IMR-90 (cell line): ENCODE measurements around the gene CLEC20A. TPM values are rescaled to one million over a fixed set of nuclear protein-coding genes. Genes with fewer than 3 reads are reported as not detected.

Source experiments
- ATAC-seq: fragments of 200-7000 bp; cut with Tn5 transposase; 2 replicates; pipeline ENCODE4 v1.9.1; 2020; ENCODE audit warnings: low read depth, mild to moderate bottlenecking, moderate library complexity
- BruUV-seq: library from RNA; stranded (reverse); fragments of 400-500 nt; replicated peaks from 2 replicates; lab custom pipeline; 2021; lab: Mats Ljungman, UMichigan
- CTCF ChIA-PET: fragments of 300-600 bp; formaldehyde crosslinking; extraction: SDS; loops from one replicate; lab custom pipeline; 2021; ENCODE audit warnings: antibody characterized with exemption; lab: Yijun Ruan, JAX
- POLR2A ChIA-PET: fragments of 300-600 bp; sonication (Branson Sonifier 250); formaldehyde crosslinking; loops from one replicate; lab custom pipeline; 2022; ENCODE audit warnings: antibody characterized with exemption; ENCODE audit not compliant: unreplicated experiment; lab: Charles Lee
- DNase-seq: peaks from one replicate; pipeline ENCODE4 v3.0.0; 2013
- H2AFZ ChIP-seq: replicated peaks from 2 replicates; pipeline ENCODE3; 2013; ENCODE audit warnings: low read length, mild to moderate bottlenecking; ENCODE audit not compliant: poor library complexity
- H2AK5ac ChIP-seq: 2 replicates; pipeline ENCODE4 v1.6.1; 2013; ENCODE audit warnings: low read depth, low read length, inconsistent platforms
- H2AK9ac ChIP-seq: replicated peaks from 2 replicates; pipeline ENCODE3; 2013; ENCODE audit warnings: mild to moderate bottlenecking, low read depth, low read length, moderate library complexity; ENCODE audit not compliant: poor library complexity
- H2BK120ac ChIP-seq: 2 replicates; pipeline ENCODE4 v1.6.1; 2013; ENCODE audit warnings: low read depth, low read length, inconsistent platforms
- H2BK15ac ChIP-seq: 3 replicates; pipeline ENCODE4 v1.6.1; 2013; ENCODE audit warnings: low read depth, low read length, inconsistent platforms
- H2BK20ac ChIP-seq: 2 replicates; pipeline ENCODE4 v1.6.1; 2013; ENCODE audit warnings: low read depth, mild to moderate bottlenecking, inconsistent platforms, low read length, moderate library complexity
- H2BK5ac ChIP-seq: 2 replicates; pipeline ENCODE4 v1.6.1; 2013; ENCODE audit warnings: mild to moderate bottlenecking, low read depth, low read length, inconsistent platforms; ENCODE audit not compliant: poor library complexity, severe bottlenecking
- H3K14ac ChIP-seq: replicated peaks from 2 replicates; pipeline ENCODE4 v1.6.1; 2013; ENCODE audit warnings: low read depth, low read length, inconsistent platforms
- H3K18ac ChIP-seq: 2 replicates; pipeline ENCODE4 v1.6.1; 2013; ENCODE audit warnings: low read depth, low read length, control low read depth
- H3K23ac ChIP-seq: 2 replicates; pipeline ENCODE4 v1.6.1; 2013; ENCODE audit warnings: low read depth, low read length, inconsistent platforms
- H3K27ac ChIP-seq: 2 replicates; pipeline ENCODE4 v1.5.1; 2013; ENCODE audit warnings: mild to moderate bottlenecking, control low read depth, low read length; ENCODE audit not compliant: insufficient read depth
- H3K27me3 ChIP-seq: 2 replicates; pipeline ENCODE4 v1.6.1; 2013; ENCODE audit warnings: low read length; ENCODE audit not compliant: control insufficient read depth, insufficient read depth
- H3K36me3 ChIP-seq: 2 replicates; pipeline ENCODE4 v1.6.1; 2013; ENCODE audit warnings: low read length, mixed read lengths; ENCODE audit not compliant: control insufficient read depth, insufficient read depth
- H3K4ac ChIP-seq: 2 replicates; pipeline ENCODE4 v1.6.1; 2013; ENCODE audit warnings: low read depth, low read length, inconsistent platforms
- H3K4me1 ChIP-seq: 2 replicates; pipeline ENCODE4 v1.6.1; 2013; ENCODE audit warnings: low read length, mixed read lengths; ENCODE audit not compliant: control insufficient read depth, insufficient read depth
- H3K4me2 ChIP-seq: 2 replicates; pipeline ENCODE4 v1.6.1; 2013; ENCODE audit warnings: low read depth, mild to moderate bottlenecking, control low read depth, low read length, moderate library complexity
- H3K4me3 ChIP-seq: 2 replicates; pipeline ENCODE4 v1.5.1; 2013; ENCODE audit warnings: low read depth, mild to moderate bottlenecking, control low read depth, low read length, moderate library complexity; ENCODE audit not compliant: insufficient read depth
- H3K56ac ChIP-seq: 2 replicates; pipeline ENCODE4 v1.6.1; 2013; ENCODE audit warnings: low read length, inconsistent platforms; ENCODE audit not compliant: insufficient read depth; ENCODE audit errors: extremely low read depth
- H3K79me1 ChIP-seq, 2 experiments: 2 replicates each; pipeline ENCODE4 v1.6.1; 2013; ENCODE audit warnings: low read length in 2 of 2, inconsistent platforms in 1 of 2, low read depth in 1 of 2
- H3K9ac ChIP-seq: 2 replicates; pipeline ENCODE4 v1.6.1; 2013; ENCODE audit warnings: low read depth, low read length, control low read depth
- H3K9me1 ChIP-seq: 2 replicates; pipeline ENCODE4 v1.6.1; 2013; ENCODE audit warnings: low read length, inconsistent platforms; ENCODE audit not compliant: insufficient read depth
- H3K9me3 ChIP-seq: 2 replicates; pipeline ENCODE4 v1.6.1; 2013; ENCODE audit warnings: low read length; ENCODE audit not compliant: control insufficient read depth, insufficient read depth
- H4K20me1 ChIP-seq: 2 replicates; pipeline ENCODE4 v1.6.1; 2013; ENCODE audit warnings: low read length, inconsistent platforms; ENCODE audit not compliant: insufficient read depth
- H4K5ac ChIP-seq: 2 replicates; pipeline ENCODE4 v1.6.1; 2013; ENCODE audit warnings: mild to moderate bottlenecking, low read depth, low read length, control low read depth
- H4K8ac ChIP-seq, 2 experiments: 2 replicates each; pipeline ENCODE4 v1.6.1; 2013; ENCODE audit warnings: low read depth in 2 of 2, low read length in 2 of 2, control low read depth in 1 of 2, inconsistent platforms in 1 of 2
- H4K91ac ChIP-seq: 2 replicates; pipeline ENCODE4 v1.6.1; 2013; ENCODE audit warnings: low read depth, low read length, inconsistent platforms; ENCODE audit not compliant: insufficient read depth
- MAFK ChIP-seq: IDR thresholded peaks from 2 replicates; pipeline ENCODE4 v1.6.1; 2012; ENCODE audit warnings: low read depth, low read length, improper control_type of control experiment
- MAZ ChIP-seq: IDR thresholded peaks from 2 replicates; pipeline ENCODE4 v1.6.1; 2012; ENCODE audit warnings: low read depth, mild to moderate bottlenecking, low read length, improper control_type of control experiment, moderate library complexity, borderline replicate concordance
- MXI1 ChIP-seq: IDR thresholded peaks from 2 replicates; pipeline ENCODE4 v1.6.1; 2012; ENCODE audit warnings: low read depth, mild to moderate bottlenecking, low read length, moderate library complexity, borderline replicate concordance
- RAD21 ChIP-seq: IDR thresholded peaks from 2 replicates; pipeline ENCODE4 v1.6.1; 2012; ENCODE audit warnings: low read length, improper control_type of control experiment
- WGBS, 2 experiments: methylation state at CpG; one replicate each; pipeline versions ENCODE4 v1.1.5 to v1.1.7; 2013; ENCODE audit warnings: missing lambda C conversion rate in 2 of 2; ENCODE audit not compliant: insufficient read length in 1 of 2; ENCODE audit errors: extremely low coverage in 2 of 2; 5-methylcytosine and 5-hydroxymethylcytosine counted together
- dilution Hi-C: fragments of 300-500 bp; cut with HindIII; formaldehyde crosslinking; loops from one replicate; pipeline ENCODE4 v1.14.3; 2018; ENCODE audit warnings: low sequenced_read_pairs; ENCODE audit not compliant: unreplicated experiment
- in situ Hi-C: fragments of 300-500 bp; cut with MboI; formaldehyde crosslinking; loops from 3 replicates; pipeline ENCODE4 v1.14.3; 2019; ENCODE audit warnings: low sequenced_read_pairs, inconsistent platforms, mixed read lengths
- intact Hi-C: fragments of 100-400 bp; cut with micrococcal nuclease; formaldehyde crosslinking; loops from 2 replicates; pipeline ENCODE4 v1.10.0; 2022
- polyA plus RNA-seq, 3 experiments: library from polyadenylated mRNA; depleted of rRNA; stranded (reverse); fragments of >200 nt; gene quantifications; 2 replicates each; pipeline ENCODE4 v1.2.3, GENCODE V29; 2012; ENCODE audit warnings: low replicate concordance in 1 of 3
- total RNA-seq: library from RNA; depleted of rRNA; stranded (reverse); fragments of >200 nt; gene quantifications from 2 replicates; pipeline ENCODE4 v1.2.3, GENCODE V29; 2012

The CLEC20A gene
- total and polyA plus RNA-seq, 2 of the 4 experiments (the other 2 are of a cell fraction) = not detected

- no peak overlapping the region for H4K8ac ChIP-seq
- intact Hi-C loops (no loop called here), in situ Hi-C loops (no loop called here), dilution Hi-C loops (no loop called here)
- no peak overlapping the region for H3K23ac ChIP-seq
- no TSS peak for BruUV-seq
- DNase-seq (no peak), ATAC-seq (no peak)
- no peak overlapping the region for H2AK9ac ChIP-seq
- no peak overlapping the region for H3K4me2 ChIP-seq
- no peak overlapping the region for H4K91ac ChIP-seq
- no peak overlapping the region for H2AFZ ChIP-seq
- no peaks in the 10 kb centered on the region for H3K9me3 ChIP-seq
- H3K56ac ChIP-seq = no peak overlapping the region
- no peak overlapping the region for H3K9ac ChIP-seq
- H2BK5ac ChIP-seq = no peak overlapping the region
- H4K20me1 ChIP-seq = no peaks in the 10 kb centered on the region
- H3K18ac ChIP-seq = no peak overlapping the region
- H3K27ac ChIP-seq = no peak overlapping the region
- H3K27me3 ChIP-seq = no peaks in the 10 kb centered on the region
- H2BK20ac ChIP-seq = no peak overlapping the region
- no peak overlapping the region for H3K4ac ChIP-seq
- H3K4me1 ChIP-seq = no peaks in the 10 kb centered on the region
- peaks cover 2% of the 10 kb centered on the region; the same call in 1 of the 2 replicates for H3K36me3 ChIP-seq
- H3K9me1 ChIP-seq = peaks cover 2% of the 10 kb centered on the region; the same call in 1 of the 2 replicates
- no peak overlapping the region for H2BK15ac ChIP-seq
- no peak overlapping the region for H3K4me3 ChIP-seq
- no peak overlapping the region for H3K14ac ChIP-seq
- no peak overlapping the region for H2BK120ac ChIP-seq
- peaks cover 0 to 5% of the 10 kb centered on the region in 2 experiments; a peak in 1 of 4 replicates for H3K79me1 ChIP-seq
- no peak for TF ChIP-seq MXI1
- TF ChIP-seq MAFK = no peak
- TF ChIP-seq RAD21 = no peak
- TF ChIP-seq MAZ = no peak
- H4K5ac ChIP-seq = no peak overlapping the region
- CTCF ChIA-PET = no interaction called here
- no CpG with 5 or more reads among the region's 2 CpGs for WGBS, 2 experiments
- POLR2A ChIA-PET = no interaction called here
- H2AK5ac ChIP-seq = no peak overlapping the region
These were observed 59.9 kb downstream of the CLEC20A start for GRCh38 chr1:178436899-178437298.
